ENCODE results near the gene ARHGAP12.

- no peak for TF ChIP-seq POLR2A (IDR thresholded peaks at IDR 0.05; ENCODE audit: low read length)
- no peak for TF ChIP-seq GATA1 (IDR thresholded peaks at IDR 0.05; ENCODE audit: low read depth, low read length)
These were observed 8.1 kb downstream of the ARHGAP12 start for GRCh38 chr10:31920538-31920937.
